Jurkat, Clone E6-1 (cell line): ENCODE measurements around the gene DCAF16. TPM values are rescaled to one million over a fixed set of nuclear protein-coding genes. Genes with fewer than 3 reads are reported as not detected.
"Not testable (repeated sequence)": the region's sequence is repeated elsewhere in the genome, so short reads cannot be mapped to it uniquely, and the experiment has no call there.

Experiments
- DNase-seq: peaks from one replicate; pipeline ENCODE4 v3.0.0-alpha.2; 2011; ENCODE audit warnings: low read depth, low spot score
- H3K4me3 ChIP-seq: 2 replicates; pipeline ENCODE4 v1.5.1; 2011; ENCODE audit warnings: mild to moderate bottlenecking, low read length, control low read depth, moderate library complexity
- polyA plus RNA-seq: library from polyadenylated mRNA; unstranded; fragments of >200 nt; gene quantifications from one replicate; pipeline ENCODE4 v1.2.1, GENCODE V29; 2012; ENCODE audit warnings: missing spikeins; ENCODE audit not compliant: insufficient read length, insufficient read depth

DCAF16 gene
- polyA plus RNA-seq, result 24.3 TPM

- peak; percentile 98 for DNase-seq
- H3K4me3 ChIP-seq, result peak within 1 kb of the TSS; percentile 94
Measured at GRCh38 chr4:17810260-17811077, at the start of gene DCAF16, which contains the start of gene NCAPG. TSS of gene DCAF16 (minus strand) at chr4:17810757. CDS start at chr4:17804141, 6,616 bp downstream. TSS of gene NCAPG (plus strand) at chr4:17810979. CDS start at chr4:17811078, 99 bp downstream.

- H3K4me3 ChIP-seq, result no peak overlapping the region
- no peak for DNase-seq
Measured at GRCh38 chr4:17859793-17860406, 49.3 kb upstream of the DCAF16 start.

- no peak for DNase-seq
- no peak overlapping the region for H3K4me3 ChIP-seq
Measured at GRCh38 chr4:17854036-17854435, 43.5 kb upstream of the DCAF16 start.

GRCh38 chr4:17851959-17852358 lies 41.4 kb upstream of the DCAF16 start:
- H3K4me3 ChIP-seq, result no peak overlapping the region
- DNase-seq, result no peak

- H3K4me3 ChIP-seq, DNase-seq: not testable (repeated sequence)
Measured at GRCh38 chr4:17850295-17850694, 39.7 kb upstream of the DCAF16 start.

- H3K4me3 ChIP-seq, result no peak overlapping the region
- DNase-seq, result no peak
Measured at GRCh38 chr4:17846266-17846665, 35.7 kb upstream of the DCAF16 start.

- DNase-seq, result no peak
- no peak overlapping the region for H3K4me3 ChIP-seq
Measured at GRCh38 chr4:17823871-17824669, 13.5 kb upstream of the DCAF16 start.

- no peak overlapping the region for H3K4me3 ChIP-seq
- peak; percentile 53 for DNase-seq
Measured at GRCh38 chr4:17817027-17817426, 6.5 kb upstream of the DCAF16 start.

GRCh38 chr4:17816142-17816541 lies 5.6 kb upstream of the DCAF16 start:
- no peak overlapping the region for H3K4me3 ChIP-seq
- no peak for DNase-seq

- DNase-seq, result no peak
- H3K4me3 ChIP-seq, result no peak overlapping the region
Measured at GRCh38 chr4:17814140-17814539, 3.6 kb upstream of the DCAF16 start.

- DNase-seq, result no peak
Measured at GRCh38 chr4:17812801-17813200, 2.2 kb upstream of the DCAF16 start.

GRCh38 chr4:17812125-17812524 lies 1.6 kb upstream of the DCAF16 start:
- H3K4me3 ChIP-seq, result peak overlapping the region; percentile 94
- no peak for DNase-seq

More at GRCh38 chr4:17812801-17813200, 2.2 kb upstream of the DCAF16 start:
- peak overlapping the region; percentile 94 for H3K4me3 ChIP-seq

GRCh38 chr4:17811078-17811603 lies 584 bp upstream of the DCAF16 start:
- H3K4me3 ChIP-seq, result peak overlapping the region; percentile 94
- no peak for DNase-seq

- peak; percentile 37 for DNase-seq
- peak overlapping the region; percentile 94 for H3K4me3 ChIP-seq
Measured at GRCh38 chr4:17809667-17810066, 890 bp downstream of the DCAF16 start.

GRCh38 chr4:17807446-17807845 lies 3.1 kb downstream of the DCAF16 start:
- no peak for DNase-seq
- no peak overlapping the region for H3K4me3 ChIP-seq

GRCh38 chr4:17805580-17806155 lies 4.9 kb downstream of the DCAF16 start:
- no peak overlapping the region for H3K4me3 ChIP-seq
- no peak for DNase-seq

- DNase-seq, result no peak
- no peak overlapping the region for H3K4me3 ChIP-seq
Measured at GRCh38 chr4:17797808-17798207, 12.7 kb downstream of the DCAF16 start.

- H3K4me3 ChIP-seq, result no peak overlapping the region
- DNase-seq, result no peak
Measured at GRCh38 chr4:17794730-17795129, 15.8 kb downstream of the DCAF16 start.

GRCh38 chr4:17788956-17789355 lies 21.6 kb downstream of the DCAF16 start:
- no peak overlapping the region for H3K4me3 ChIP-seq

More at GRCh38 chr4:17788956-17789355, 21.6 kb downstream of the DCAF16 start:
- DNase-seq, result no peak
